Measurements from ENCODE around the gene ATP6V0C. TPM values are rescaled to one million over a fixed set of nuclear protein-coding genes. Genes with fewer than 3 reads are reported as not detected.
A peak's percentile ranks its signal among the peaks of the same experiment; 100 is the strongest.

ATP6V0C gene
- total and polyA plus RNA-seq, 2 donors (not counting 1 experiment from before 2014, with no cell fraction given), result 118 to 176 TPM

- H3K27me3 ChIP-seq (replicated peaks in 1 of 4; ENCODE audit: control extremely low read depth in 1 of 4, control insufficient read depth in 3 of 4, insufficient read depth in 4 of 4, low read length in 3 of 4), result peaks cover 0 to 23% (median 16%) of the 10 kb centered on the region in 4 experiments
- Mint-ChIP-seq H3K4me3 (peak overlapping the region; percentile 72), H3K27ac (peak overlapping the region; percentile 32), H3K9me3 (ENCODE audit: insufficient read depth) (no peaks in the 10 kb centered on the region), H3K27me3 (peaks cover 7% of the 10 kb centered on the region), H3K4me1 (peaks cover 21% of the 10 kb centered on the region)
- peak overlapping the region; percentile 73 for H3K9ac ChIP-seq (ENCODE audit: low read length)
- intact Hi-C loops (cut with micrococcal nuclease), result loop anchor here (1.0 kb wide), 1 partner anchor 12 kb away; no protein-coding TSS in a partner anchor
- no peaks in the 10 kb centered on the region for H3K36me3 ChIP-seq (replicated peaks in 1 of 2; ENCODE audit: control extremely low read depth in 1 of 2, control insufficient read depth in 1 of 2, extremely low read depth in 1 of 2, insufficient read depth in 2 of 2, low read length in 1 of 2)
- peak overlapping the region; percentile 89 for H2AFZ ChIP-seq (ENCODE audit: insufficient read depth, low read depth, low read length, poor library complexity, severe bottlenecking)
- POLR2A ChIA-PET, result interaction anchor here (0.6 to 1.1 kb wide), 5 partner anchors 12 to 303 kb away, joined by 3 to 6 read pairs (median 4); partner anchors contain the start of genes AMDHD2 and TEDC2
- peak overlapping the region in 4 of 5 experiments; percentile 29 to 77 (median 70) for H3K4me3 ChIP-seq (ENCODE audit: control extremely low read depth in 1 of 5, extremely low read depth in 1 of 5, insufficient read depth in 1 of 5, low read depth in 2 of 5, low read length in 4 of 5)
- H3K27ac ChIP-seq (ENCODE audit: low read length in 2 of 2), result no peak overlapping the region
- CTCF ChIA-PET, result interaction anchor here (0.7 to 3.2 kb wide), 3 partner anchors 26 to 596 kb away, joined by 4 to 13 read pairs (median 5); partner anchors contain the start of gene CCNF
- no peaks in the 10 kb centered on the region for H3K9me3 ChIP-seq (ENCODE audit: control extremely low read depth in 1 of 3, control insufficient read depth in 2 of 3, insufficient read depth in 1 of 3, low read length in 2 of 3)
- 16% methylated on average over 55 of the region's 55 CpGs for WGBS (ENCODE audit: insufficient coverage)
- DNase-seq (peak; percentile 45), ATAC-seq (ENCODE audit: low read depth) (peak; percentile 19)
- TF ChIP-seq EZH2 (IDR thresholded peaks at IDR 0.05; ENCODE audit: borderline replicate concordance, insufficient read depth, low read depth, low read length, poor library complexity, severe bottlenecking), result no peak
- no peak for TF ChIP-seq CTCF (IDR thresholded peaks at IDR 0.05)
- peaks cover 34% of the 10 kb centered on the region for H4K20me1 ChIP-seq (ENCODE audit: control insufficient read depth, insufficient read depth, low read length, poor library complexity, severe bottlenecking)
- H3K4me2 ChIP-seq (replicated peaks; ENCODE audit: low read depth, low read length, poor library complexity, severe bottlenecking), result peak overlapping the region; percentile 100
- H3K79me2 ChIP-seq (ENCODE audit: control insufficient read depth, insufficient read depth, low read length), result peaks cover 52% of the 10 kb centered on the region
- H3K4me1 ChIP-seq (ENCODE audit: control insufficient read depth in 2 of 2, insufficient read depth in 2 of 2, low read length in 2 of 2), result peaks cover 35 to 36% of the 10 kb centered on the region in 2 donors
Observed at GRCh38 chr16:2475413-2476344, 38.1 kb upstream of the ATP6V0C start.
